NCI-H524 treated with DMSO at 0.1 percent for 48 hours (cell line): ENCODE data around the gene HMCN2.

Experiments
- DNase-seq: peaks from one replicate; lab custom pipeline; 2025; lab: John Stamatoyannopoulos, UW

The HMCN2 gene

DNA sequence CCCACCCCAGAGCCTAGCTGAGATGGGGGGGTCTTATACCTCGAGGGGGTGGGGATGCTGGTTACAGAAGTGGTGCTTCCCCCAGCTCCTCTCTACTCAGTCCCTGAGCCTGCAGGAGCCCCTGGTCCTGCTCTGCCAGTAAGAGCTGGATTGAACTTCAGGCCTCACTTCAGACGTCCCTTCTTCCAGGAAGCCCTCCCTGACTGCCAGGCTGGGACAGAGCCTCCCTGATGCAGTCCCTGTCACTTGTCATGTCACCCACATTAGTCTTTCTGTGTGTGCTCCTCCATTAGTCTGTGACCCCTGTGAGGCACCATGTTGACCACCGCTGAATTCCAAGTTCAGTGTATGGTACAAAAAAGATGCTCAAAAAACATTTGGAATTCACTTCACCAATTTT, 100.5 kb downstream of the HMCN2 start:
- no peak for DNase-seq

GRCh38 chr9:130366888-130367550, 101.5 kb downstream of the HMCN2 start:
- DNase-seq, result no peak

GRCh38 chr9:130368631-130369103, 103.1 kb downstream of the HMCN2 start:
- no peak for DNase-seq

GRCh38 chr9:130370226-130370625, 104.7 kb downstream of the HMCN2 start:
- DNase-seq, result no peak

DNA sequence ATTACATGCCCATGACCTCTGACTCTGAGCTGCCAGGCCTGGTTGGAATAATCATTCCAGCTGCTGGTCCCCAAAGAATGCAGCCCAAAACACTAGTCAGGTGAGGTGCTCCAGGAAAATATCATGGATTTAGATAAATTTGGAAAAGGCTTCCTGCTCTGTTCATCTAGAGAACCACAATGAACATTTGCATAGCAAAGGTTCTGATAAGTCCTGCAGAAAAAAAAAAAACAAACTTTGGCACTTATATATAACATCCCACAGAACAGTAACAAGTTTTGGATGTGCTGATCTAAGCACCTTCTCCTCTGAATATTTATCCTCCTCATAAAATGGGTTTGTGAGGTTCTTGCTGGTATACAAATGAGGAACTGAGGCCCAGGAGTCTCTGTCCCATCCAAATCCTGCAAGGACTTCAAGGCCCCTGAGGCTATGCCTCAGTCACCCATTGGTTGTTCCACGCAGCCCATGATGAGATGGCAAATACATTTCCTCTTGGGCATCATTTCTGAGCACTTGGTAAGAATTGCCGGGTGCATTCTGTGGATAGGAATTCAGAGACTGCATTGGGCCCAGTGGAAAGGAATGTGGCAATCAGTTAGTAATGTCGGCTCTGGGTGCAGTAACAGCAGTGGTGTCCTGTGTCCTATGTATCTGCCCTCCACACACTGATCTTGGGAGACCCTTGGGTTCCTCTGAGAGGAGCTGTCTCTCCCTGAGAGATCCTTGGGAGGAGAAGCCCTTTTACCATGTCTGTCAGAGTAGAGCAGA, 105.8 kb downstream of the HMCN2 start:
- no peak for DNase-seq

DNA sequence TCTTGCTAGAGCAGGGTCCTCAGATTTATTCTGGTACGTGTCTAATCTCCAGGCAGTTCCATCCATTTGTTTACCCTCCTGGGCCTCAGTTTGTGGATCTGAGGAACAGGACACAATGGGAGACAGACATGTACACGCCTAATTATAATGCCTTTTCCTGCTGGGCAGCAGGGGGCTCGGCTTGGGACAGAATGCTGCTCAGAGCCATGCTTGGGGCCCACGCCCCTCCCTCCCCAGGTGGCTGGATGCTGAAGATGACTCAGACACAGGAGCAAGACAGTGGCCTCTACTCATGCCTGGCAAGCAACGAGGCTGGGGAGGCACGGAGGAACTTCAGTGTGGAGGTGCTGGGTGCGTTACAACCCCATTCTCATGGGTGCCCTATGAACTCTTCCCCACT, 106.5 kb downstream of the HMCN2 start:
- DNase-seq, result no peak

DNA sequence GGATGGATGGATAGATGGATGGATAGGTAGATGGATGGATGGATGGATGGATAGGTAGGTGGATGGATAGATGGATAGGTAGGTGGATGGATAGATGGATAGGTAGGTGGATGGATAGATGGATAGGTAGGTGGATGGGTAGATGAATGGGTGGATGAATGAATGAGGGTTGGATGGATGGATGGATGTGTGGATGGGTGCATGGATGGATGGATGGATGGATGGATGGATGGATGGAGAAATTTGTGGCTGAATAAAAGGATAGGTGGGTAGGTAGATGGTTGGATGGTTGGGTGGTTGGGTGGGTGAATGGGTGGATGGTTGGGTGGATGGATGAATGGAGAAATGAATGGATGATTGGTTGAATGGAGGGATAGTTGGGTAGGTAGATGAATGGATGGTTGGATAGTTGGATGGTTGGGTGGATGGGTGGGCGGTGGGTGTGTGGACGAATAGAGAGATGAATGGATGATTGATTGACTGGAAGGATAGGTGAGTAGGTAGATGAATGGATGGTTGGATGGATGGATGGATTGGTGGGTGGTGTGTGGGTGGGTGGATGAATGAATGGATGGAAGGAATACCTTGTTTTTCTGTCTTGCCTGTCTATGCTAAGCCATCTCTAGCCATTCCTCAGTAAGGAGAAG, 108.2 kb downstream of the HMCN2 start:
- DNase-seq, result no peak

- DNase-seq, result no peak
Observed at GRCh38 chr9:130377612-130378011, 112.1 kb downstream of the HMCN2 start.

DNA sequence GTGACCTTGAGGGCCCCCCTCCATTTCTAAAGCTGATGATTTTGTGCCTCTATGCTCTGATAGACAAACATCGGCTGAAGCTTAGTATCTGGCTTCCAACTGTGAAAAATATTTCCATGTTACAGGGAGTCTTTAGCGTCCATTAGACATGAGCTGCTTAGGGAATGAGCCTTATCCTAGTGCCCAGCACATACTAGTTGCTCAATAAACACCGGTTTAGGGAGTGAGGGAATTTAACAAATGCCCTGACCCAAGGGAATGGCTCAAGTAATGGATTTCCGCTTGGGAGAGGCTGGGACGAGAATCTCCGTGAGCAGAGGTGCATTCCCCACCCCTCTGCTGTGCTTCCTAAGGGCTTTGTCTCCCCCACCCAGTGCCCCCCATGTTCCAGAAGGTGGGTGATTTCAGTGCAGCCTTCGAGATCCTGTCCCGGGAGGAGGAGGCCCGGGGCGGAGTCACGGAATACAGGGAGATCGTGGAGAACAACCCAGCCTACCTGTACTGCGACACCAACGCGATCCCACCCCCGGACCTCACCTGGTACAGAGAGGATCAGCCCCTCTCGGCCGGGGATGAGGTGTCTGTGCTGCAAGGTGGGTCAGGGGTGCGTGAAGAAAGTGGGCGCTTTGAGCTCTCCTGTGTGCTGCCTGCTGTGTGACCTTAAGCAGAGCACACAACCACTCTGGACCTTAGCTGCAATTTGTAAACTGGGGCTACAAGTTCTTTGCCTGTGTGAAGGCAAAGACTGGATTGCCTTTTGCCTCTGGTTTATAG, 113.5 kb downstream of the HMCN2 start:
- DNase-seq, result no peak

DNA sequence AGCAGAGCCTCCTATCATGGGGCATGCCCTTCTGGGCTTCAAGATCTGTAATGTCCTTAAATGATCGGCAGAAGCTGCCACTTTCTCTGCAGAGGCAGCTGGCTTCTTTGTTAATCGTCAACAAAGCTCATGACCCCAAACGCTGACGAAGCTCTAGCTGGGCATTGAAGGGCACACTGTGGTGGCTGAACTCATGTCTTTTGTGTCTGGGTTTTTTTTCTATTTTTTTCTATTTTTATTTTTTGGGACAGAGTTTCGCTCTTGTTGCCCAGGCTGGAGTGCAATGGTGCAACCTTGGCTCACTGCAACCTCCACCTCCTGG, 114.0 kb downstream of the HMCN2 start:
- DNase-seq, result no peak

- DNase-seq, result no peak
Observed at GRCh38 chr9:130380920-130381469, 115.4 kb downstream of the HMCN2 start.

- DNase-seq, result no peak
Observed at GRCh38 chr9:130381660-130382059, 116.1 kb downstream of the HMCN2 start.

- no peak for DNase-seq
Observed at GRCh38 chr9:130382096-130382495, 116.5 kb downstream of the HMCN2 start.

DNA sequence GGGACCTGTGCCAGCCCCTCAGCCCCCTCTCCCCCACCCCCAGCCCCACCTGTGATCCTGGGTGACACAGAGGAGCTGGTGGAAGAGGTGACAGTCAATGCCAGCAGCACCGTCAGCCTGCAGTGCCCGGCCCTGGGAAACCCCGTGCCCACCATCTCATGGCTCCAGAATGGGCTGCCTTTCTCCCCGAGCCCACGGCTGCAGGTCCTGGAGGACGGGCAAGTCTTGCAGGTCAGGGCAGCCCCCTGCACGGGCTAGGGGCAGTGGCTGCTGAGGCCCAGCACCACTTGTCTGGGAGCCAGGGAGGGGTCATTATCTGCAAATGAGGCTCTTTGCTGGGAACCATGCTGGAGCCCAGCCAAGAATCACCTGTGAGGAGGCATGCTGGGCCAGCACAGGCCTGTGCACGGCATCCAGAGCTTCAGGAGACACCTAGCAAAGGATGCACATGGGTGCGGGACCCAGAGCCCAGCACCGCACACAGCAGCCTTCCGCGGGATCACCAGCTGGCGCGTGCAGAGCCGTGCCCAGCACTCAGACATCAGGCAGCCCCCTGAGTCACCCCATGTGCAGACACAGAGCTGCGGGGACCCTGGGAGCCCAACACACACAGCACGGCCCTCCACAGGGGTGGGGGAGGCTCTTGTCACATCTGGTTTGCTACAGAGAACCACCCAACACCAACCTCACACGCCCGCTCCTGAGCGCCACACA, 117.2 kb downstream of the HMCN2 start:
- DNase-seq, result no peak

DNA sequence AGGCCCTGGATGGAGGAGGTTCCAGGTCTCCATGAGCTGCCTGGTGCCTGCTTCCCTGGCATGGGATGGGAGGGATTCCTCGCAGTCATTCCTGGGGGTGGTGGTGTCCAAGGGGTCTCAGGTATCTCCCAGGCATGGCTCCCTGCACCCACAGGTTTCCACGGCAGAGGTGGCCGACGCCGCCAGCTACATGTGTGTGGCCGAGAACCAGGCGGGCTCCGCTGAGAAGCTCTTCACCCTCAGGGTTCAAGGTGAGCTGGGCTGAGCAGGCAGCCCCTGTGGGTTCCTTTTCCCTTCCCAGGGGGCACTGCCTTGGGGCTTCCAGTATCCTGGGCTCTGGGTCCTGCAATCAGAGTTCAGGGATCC, 117.8 kb downstream of the HMCN2 start:
- DNase-seq, result no peak

DNA sequence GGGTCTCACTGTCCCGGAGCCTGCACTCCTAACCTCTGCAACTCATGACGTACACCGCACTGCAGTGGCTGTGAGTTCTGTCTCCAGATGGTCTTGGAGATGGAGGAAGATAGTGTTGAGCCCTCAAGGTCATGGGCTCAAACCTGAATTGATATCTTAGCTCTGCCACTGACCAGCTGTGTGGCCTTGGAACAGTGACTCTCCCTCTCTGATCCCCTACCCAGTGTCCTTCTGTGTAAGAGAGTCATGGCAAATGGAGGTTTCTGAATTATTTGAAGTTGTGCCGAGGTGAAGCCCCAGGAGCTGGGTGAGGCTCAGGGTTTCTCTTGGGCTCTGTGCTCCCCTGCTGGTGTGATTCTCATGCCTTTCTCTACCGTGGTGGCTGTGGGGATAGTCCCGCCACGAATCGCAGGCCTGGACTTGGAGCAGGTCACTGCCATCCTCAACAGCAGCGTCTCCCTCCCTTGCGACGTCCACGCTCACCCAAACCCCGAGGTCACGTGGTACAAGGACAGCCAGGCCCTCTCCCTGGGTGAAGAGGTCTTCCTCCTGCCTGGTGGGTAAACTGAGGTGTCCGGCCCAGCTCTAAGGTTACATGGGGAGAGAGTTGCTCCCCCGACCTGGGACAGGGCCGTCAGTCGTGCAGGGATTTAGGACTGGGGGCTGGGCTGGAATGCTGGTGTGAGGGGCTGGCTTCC, 118.6 kb downstream of the HMCN2 start:
- DNase-seq, result no peak

DNA sequence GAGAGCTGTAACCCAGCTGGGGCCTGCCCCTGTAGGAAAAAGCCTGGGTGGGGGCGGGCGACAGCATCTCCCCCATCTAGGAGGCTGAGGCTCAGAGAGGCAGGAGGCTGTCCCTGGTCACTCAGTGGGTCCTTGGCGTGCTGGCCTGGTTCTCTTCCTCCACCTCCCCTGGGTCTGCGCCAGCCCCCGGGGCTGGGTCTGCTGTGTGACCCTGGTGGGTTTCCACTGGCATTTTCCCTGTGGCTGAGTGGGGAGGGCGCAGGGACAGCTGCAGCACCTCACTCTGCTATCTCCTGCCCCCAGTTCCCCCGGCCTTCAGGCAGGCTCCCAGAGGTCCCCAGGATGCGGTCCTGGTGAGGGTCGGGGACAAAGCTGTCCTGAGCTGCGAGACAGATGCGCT, 119.7 kb downstream of the HMCN2 start:
- no peak for DNase-seq

DNA sequence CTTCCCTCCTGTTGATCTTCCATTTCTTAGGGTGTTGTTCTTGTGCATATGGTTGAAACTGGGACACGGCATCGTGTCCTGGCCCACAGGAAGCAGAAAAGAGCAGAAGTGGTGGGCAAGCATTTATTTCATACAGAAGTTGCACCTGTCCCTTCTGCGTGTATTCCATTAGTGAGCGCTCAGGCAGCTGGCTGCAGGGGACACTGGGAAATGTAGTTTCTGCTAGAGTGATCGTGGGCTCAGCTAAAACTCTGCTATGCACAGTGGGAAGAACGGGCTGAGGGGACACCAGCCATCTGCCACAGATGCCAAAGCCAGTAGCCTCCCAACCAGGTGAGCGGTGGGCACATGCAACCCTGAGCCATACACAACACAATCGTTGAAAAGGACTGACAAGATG, 121.8 kb downstream of the HMCN2 start:
- DNase-seq, result no peak

DNA sequence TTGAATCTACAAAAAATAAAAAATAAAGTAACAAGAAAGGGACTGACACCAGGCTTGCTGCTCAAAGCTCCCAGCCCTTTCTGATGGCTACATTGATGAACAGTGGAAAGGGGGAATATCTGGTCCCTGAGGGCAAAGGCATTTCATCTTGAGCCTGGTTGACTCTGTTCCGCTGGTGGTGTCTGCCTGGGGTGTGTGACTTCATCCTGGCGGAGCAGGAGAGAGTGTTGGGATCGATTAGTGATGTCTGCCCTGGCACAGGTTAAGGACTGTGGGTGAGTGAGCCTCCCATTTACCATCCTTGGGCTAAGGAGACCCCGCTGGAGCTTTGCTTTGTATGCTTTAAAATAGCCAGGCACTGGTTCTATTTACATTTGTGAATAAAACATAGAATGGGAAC, 122.3 kb downstream of the HMCN2 start:
- DNase-seq, result no peak

- DNase-seq, result no peak
Observed at GRCh38 chr9:130390390-130390789, 124.8 kb downstream of the HMCN2 start.

DNA sequence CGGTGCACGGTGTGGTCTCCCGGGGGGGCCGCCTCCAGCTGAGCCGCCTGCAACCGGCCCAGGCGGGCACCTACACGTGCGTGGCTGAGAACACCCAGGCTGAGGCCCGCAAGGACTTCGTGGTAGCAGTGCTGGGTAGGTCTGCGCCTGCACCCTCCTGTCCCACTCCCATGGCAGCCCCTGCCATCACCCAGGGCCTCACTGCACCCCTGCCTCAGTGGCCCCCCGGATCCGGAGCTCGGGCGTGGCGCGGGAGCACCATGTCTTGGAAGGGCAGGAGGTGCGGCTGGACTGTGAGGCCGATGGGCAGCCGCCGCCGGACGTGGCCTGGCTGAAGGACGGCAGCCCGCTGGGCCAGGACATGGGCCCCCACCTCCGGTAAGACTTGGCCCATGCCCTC, 125.4 kb downstream of the HMCN2 start:
- DNase-seq, result no peak
